Nephron (organoid): ENCODE results near the gene CHST11.

ENCODE experiments used
- H3K27ac Mint-ChIP-seq, 3 experiments: 2 replicates each; pipeline ENCODE4 v1.8.0; 2020; ENCODE audit warnings: mixed read lengths in 3 of 3, mild to moderate bottlenecking in 2 of 3, moderate library complexity in 1 of 3
- H3K27me3 Mint-ChIP-seq: 2 replicates; pipeline ENCODE4 v1.8.0; 2021; ENCODE audit warnings: low read depth, mild to moderate bottlenecking, moderate library complexity, mixed read lengths
- H3K36me3 Mint-ChIP-seq: 2 replicates; pipeline ENCODE4 v1.8.0; 2020; ENCODE audit warnings: low read depth, mixed read lengths
- H3K4me1 Mint-ChIP-seq: 2 replicates; pipeline ENCODE4 v1.8.0; 2020; ENCODE audit warnings: mixed read lengths
- H3K4me3 Mint-ChIP-seq, 3 experiments: 2 replicates each; pipeline ENCODE4 v1.8.0; 2020; ENCODE audit warnings: mild to moderate bottlenecking in 3 of 3, mixed read lengths in 3 of 3, moderate library complexity in 2 of 3
- H3K9me3 Mint-ChIP-seq: 2 replicates; pipeline ENCODE4 v1.8.0; 2020; ENCODE audit warnings: mixed read lengths
- TF ChIP-seq, protein P1 (sequence below), 3 experiments: fragments of 200-600 bp; sonication (generic); IDR thresholded peaks; one replicate each; pipeline ENCODE4 v1.5.0; 2021; ENCODE audit warnings: antibody characterized with exemption in 3 of 3; ENCODE audit not compliant: unreplicated experiment in 3 of 3

CHST11 gene

DNA sequence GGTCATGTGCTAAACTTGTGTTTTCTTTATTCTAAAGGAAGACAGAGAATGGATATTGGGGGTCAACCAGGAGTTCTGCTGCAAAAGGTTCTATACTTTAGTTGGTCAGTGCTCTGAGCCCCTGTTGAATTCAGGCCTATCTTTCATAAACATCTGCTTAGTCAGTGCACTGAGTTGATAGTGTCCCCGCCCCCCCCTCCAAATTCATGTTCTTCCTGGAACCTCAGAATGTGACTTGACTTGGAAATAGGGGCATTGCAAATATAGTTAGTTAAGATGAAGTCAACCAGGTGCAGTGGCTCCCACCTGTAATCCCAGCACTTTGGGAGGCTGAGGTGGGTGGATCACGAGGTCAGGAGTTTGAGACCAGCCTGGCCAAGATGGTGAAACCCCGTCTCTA is 23.3 kb downstream of the CHST11 start:
- Mint-ChIP-seq H3K36me3 (peaks cover 17% of the 10 kb centered on the region), H3K9me3 (no peaks in the 10 kb centered on the region), H3K4me3 (no peak overlapping the region), H3K27me3 (no peaks in the 10 kb centered on the region), H3K4me1 (peaks cover 15% of the 10 kb centered on the region), H3K27ac (no peak overlapping the region)
- TF ChIP-seq, protein P1, sequence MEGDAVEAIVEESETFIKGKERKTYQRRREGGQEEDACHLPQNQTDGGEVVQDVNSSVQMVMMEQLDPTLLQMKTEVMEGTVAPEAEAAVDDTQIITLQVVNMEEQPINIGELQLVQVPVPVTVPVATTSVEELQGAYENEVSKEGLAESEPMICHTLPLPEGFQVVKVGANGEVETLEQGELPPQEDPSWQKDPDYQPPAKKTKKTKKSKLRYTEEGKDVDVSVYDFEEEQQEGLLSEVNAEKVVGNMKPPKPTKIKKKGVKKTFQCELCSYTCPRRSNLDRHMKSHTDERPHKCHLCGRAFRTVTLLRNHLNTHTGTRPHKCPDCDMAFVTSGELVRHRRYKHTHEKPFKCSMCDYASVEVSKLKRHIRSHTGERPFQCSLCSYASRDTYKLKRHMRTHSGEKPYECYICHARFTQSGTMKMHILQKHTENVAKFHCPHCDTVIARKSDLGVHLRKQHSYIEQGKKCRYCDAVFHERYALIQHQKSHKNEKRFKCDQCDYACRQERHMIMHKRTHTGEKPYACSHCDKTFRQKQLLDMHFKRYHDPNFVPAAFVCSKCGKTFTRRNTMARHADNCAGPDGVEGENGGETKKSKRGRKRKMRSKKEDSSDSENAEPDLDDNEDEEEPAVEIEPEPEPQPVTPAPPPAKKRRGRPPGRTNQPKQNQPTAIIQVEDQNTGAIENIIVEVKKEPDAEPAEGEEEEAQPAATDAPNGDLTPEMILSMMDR (IDR thresholded peaks at IDR 0.05; ENCODE audit: unreplicated experiment in 3 of 3), result no peak

- Mint-ChIP-seq H3K4me3 (no peak overlapping the region), H3K36me3 (peaks cover 17% of the 10 kb centered on the region), H3K27me3 (no peaks in the 10 kb centered on the region), H3K9me3 (no peaks in the 10 kb centered on the region), H3K4me1 (peaks cover 18% of the 10 kb centered on the region), H3K27ac (no peak overlapping the region)
- TF ChIP-seq, protein P1 (IDR thresholded peaks at IDR 0.05; ENCODE audit: unreplicated experiment in 3 of 3), result no peak
Measured at GRCh38 chr12:104480826-104481440, 24.2 kb downstream of the CHST11 start.

GRCh38 chr12:104482113-104482512 is 25.4 kb downstream of the CHST11 start:
- Mint-ChIP-seq H3K9me3 (no peaks in the 10 kb centered on the region), H3K27me3 (no peaks in the 10 kb centered on the region), H3K27ac (no peak overlapping the region), H3K36me3 (peaks cover 17% of the 10 kb centered on the region), H3K4me1 (peaks cover 30% of the 10 kb centered on the region), H3K4me3 (no peak overlapping the region)
- TF ChIP-seq, protein P1 (IDR thresholded peaks at IDR 0.05; ENCODE audit: unreplicated experiment in 3 of 3), result no peak

DNA sequence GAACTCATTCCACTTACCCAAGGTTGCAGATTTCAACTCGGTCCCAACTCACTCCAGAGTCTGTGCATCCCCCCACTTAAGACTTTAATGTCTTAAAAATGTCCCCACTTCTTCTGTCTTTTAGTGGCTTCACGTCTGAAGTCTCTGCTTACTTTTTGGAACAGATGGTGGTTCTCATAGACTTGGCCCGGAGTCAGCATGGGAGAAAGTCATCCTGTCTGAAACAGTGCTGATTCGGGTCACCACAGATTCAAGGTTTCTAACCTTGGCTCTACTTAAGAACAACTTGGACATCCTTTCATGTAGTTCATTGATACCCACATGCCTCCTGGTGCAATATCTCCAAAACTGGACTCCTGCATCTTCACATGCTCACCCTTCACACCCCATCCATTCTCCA is 26.0 kb downstream of the CHST11 start:
- Mint-ChIP-seq H3K9me3 (no peaks in the 10 kb centered on the region), H3K36me3 (peaks cover 17% of the 10 kb centered on the region)

DNA sequence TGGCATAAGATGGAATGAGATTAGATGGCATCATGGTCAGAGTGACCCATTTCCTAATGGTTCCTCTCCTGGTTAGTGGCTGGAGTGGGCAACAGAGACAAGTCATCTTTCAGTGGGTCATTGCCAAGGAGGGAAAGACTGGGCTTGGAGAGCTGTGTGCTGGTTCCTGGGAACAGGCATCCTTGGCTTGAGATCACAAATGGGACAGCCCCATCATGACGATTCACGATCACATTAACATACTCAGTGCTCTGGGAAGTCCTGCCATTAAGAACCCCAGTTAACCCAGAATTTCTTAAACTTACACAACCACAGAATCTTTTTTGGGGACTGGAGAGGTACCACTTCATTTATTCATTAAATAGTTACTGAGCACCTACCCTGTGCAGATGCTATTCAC is 27.3 kb downstream of the CHST11 start:
- Mint-ChIP-seq H3K27me3 (no peaks in the 10 kb centered on the region), H3K4me3 (no peak overlapping the region), H3K9me3 (no peaks in the 10 kb centered on the region), H3K27ac (no peak overlapping the region), H3K4me1 (peaks cover 24% of the 10 kb centered on the region), H3K36me3 (peaks cover 11% of the 10 kb centered on the region)
- TF ChIP-seq, protein P1 (IDR thresholded peaks at IDR 0.05; ENCODE audit: unreplicated experiment in 3 of 3), result no peak

More for the DNA sequence above, 26.0 kb downstream of the CHST11 start:
- no peak overlapping the region for H3K4me3 Mint-ChIP-seq
- H3K4me1 Mint-ChIP-seq, result peaks cover 32% of the 10 kb centered on the region
- TF ChIP-seq, protein P1 (IDR thresholded peaks at IDR 0.05; ENCODE audit: unreplicated experiment in 3 of 3), result no peak
- H3K27me3 Mint-ChIP-seq, result no peaks in the 10 kb centered on the region
- no peak overlapping the region for H3K27ac Mint-ChIP-seq
